GM13976 (cell line): ENCODE data around the gene CNTNAP2.

Experiments
- DNase-seq: peaks from one replicate; pipeline ENCODE4 v3.0.0; 2012; ENCODE audit warnings: low spot score
- in situ Hi-C: fragments of 300-500 bp; cut with MboI; formaldehyde crosslinking; loops from one replicate; pipeline ENCODE4 v1.12.0; 2022; ENCODE audit warnings: low sequenced_read_pairs, mixed read lengths, inconsistent platforms; ENCODE audit not compliant: unreplicated experiment
- TF ChIP-seq, protein P1 (sequence below): IDR thresholded peaks from 2 replicates; pipeline ENCODE4 v1.5.1; 2012; ENCODE audit warnings: borderline replicate concordance, mild to moderate bottlenecking; ENCODE audit not compliant: insufficient read depth; ENCODE audit errors: extremely low read depth, missing control alignments, control extremely low read depth

The CNTNAP2 gene

DNA sequence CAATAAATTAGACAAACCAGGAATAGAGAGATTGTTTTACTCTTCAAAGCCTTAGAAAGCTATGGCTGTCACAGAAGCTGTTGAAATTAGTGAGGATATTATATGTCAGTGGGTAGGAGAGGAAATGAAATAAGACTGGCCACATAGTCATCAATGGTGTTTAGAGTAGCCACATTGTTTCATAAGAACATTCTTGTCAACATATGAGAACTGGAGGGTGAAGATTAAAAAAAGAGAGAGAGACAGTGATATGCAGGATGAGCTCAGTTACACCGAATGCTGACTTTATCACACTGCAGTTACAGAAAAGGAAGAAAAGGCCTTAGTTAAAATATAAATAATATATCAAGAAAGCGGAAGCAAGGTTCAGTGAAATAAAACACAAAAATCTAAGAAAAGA lies 412.0 kb downstream of the CNTNAP2 start:
- DNase-seq: no peak
- TF ChIP-seq, protein P1, sequence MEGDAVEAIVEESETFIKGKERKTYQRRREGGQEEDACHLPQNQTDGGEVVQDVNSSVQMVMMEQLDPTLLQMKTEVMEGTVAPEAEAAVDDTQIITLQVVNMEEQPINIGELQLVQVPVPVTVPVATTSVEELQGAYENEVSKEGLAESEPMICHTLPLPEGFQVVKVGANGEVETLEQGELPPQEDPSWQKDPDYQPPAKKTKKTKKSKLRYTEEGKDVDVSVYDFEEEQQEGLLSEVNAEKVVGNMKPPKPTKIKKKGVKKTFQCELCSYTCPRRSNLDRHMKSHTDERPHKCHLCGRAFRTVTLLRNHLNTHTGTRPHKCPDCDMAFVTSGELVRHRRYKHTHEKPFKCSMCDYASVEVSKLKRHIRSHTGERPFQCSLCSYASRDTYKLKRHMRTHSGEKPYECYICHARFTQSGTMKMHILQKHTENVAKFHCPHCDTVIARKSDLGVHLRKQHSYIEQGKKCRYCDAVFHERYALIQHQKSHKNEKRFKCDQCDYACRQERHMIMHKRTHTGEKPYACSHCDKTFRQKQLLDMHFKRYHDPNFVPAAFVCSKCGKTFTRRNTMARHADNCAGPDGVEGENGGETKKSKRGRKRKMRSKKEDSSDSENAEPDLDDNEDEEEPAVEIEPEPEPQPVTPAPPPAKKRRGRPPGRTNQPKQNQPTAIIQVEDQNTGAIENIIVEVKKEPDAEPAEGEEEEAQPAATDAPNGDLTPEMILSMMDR: no peak
- in situ Hi-C loops: no loop called here

DNA sequence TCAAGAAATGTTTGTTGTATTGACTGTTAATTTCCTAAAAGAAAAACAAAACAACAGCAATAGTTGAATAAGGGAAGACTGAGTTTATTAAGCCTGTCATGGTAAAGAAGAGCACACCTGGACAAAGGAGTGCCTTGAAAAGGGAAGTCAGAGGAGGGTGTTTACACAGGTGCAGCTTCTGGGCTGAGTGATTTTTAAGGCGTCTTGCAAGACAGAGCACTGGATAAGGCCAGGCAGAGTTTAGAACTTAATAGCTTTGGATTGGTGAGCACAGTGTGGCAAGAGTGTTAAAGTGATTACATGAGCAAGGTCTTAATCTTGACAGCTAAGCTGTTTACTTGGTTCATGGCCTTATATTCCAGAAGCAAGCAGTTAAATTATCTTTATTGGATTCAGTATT lies 423.2 kb downstream of the CNTNAP2 start:
- DNase-seq: no peak
- in situ Hi-C loops: no loop called here
- TF ChIP-seq, protein P1: no peak

DNA sequence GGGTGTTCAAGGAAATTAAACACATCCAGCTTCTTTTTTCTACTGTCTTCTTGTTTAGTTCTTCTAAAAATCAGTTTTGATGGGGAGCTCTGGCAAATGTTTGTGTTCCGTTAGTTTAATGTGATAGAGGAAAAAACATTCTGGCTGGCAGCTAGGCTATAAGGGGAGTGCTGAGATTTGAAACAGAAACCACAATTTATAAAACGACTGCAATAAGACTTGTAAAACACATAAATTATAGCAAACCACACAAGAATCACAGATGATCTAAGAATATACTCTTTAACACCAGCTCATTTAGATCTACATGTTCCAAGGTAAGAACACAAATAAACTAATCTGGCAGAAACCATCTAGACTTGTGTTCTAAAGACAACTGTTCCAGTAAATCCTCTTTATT lies 425.5 kb downstream of the CNTNAP2 start:
- TF ChIP-seq, protein P1: no peak

DNA sequence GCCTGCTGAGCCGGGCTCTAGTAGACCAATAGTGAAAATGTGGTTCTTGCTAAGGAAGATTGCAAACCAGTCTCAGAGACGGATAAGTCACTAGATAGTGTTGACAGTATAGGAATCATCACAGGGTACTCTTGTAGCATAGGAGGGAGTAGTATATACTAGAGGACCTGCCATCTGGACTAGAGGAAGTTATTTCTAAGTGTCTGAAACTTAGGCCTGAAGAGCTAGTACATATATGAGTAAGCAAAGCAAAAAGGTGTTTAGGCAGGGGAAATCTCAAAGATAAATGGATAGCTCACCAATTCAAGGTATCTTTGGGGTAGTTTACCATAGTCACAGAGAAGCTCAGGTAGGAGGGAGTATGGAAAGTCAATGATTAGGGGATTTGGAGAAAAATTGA lies 428.1 kb downstream of the CNTNAP2 start:
- in situ Hi-C loops: no loop called here
- TF ChIP-seq, protein P1: no peak
- no peak for DNase-seq

More for the DNA sequence above, 425.5 kb downstream of the CNTNAP2 start:
- in situ Hi-C loops: no loop called here
- DNase-seq: no peak

DNA sequence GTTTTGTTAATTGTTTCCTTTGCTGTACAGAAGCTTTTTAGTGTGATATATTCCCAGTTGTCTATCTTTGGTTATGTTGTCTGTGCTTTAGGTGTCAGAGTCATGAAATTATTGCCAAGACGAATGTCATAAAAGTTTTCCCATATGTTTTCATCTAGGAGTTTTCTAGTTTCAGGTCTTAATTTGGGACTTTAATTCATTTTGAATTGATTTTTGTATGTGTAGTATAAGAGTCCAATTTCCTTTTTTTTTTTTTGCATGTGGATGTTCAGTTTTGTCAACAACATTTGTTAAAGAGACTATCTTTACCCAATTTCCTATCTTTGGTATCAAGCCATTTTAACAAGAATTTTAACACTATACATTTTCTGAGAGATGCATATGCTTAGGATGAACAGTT lies 432.2 kb downstream of the CNTNAP2 start:
- TF ChIP-seq, protein P1: no peak
- in situ Hi-C loops: no loop called here
- DNase-seq: no peak

DNA sequence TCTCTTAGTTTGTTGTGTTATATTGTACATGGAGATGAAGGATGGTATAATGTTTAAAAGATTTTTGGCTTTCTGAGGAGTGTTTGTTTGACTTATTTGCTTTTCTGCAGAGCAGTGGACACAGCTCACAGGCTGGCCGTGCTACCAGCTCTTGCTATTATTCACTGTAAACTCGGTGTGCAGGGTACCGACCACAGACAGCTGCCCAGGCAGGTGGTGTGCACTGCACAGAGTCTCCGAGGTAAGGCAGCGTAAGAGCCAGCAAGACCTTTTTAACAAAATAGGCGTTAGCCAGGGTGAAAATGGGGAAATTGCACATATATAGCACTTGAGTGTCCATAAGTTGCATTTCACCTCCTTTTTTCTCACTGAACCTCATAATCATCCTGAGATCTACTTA lies 438.0 kb downstream of the CNTNAP2 start:
- in situ Hi-C loops: no loop called here
- TF ChIP-seq, protein P1: no peak
- DNase-seq: no peak

DNA sequence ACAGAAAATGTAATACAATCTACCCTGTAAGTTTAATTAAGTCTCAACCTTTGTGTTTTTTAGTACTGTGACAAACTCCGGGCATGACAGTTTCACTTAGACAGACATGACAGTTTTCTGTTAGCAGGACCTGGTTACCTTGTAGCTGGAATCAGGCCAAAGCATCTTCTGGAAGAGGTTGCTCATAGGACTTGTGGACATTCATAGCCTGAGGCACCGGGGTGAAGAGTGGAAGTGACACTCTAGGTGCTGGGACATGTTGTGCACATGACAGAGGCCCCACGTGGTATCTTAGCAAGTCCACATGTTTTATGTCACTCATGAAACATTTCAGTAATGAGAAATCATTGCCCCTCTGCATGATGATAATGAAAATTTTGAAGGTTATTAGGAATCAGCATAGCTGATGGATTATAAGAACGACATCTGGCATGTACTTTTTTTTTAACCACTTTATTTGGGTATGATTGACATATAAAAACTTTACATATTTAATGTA lies 441.4 kb downstream of the CNTNAP2 start:
- in situ Hi-C loops: no loop called here
- no peak for DNase-seq
- TF ChIP-seq, protein P1: no peak
